H1 (cell line): ENCODE results near the gene FAM186B. TPM values are rescaled to one million over a fixed set of nuclear protein-coding genes. Genes with fewer than 3 reads are reported as not detected.

Experiments
- CTCF ChIA-PET: fragments of 300-600 bp; sonication (Branson Sonifier 250); formaldehyde crosslinking; loops from one replicate; lab custom pipeline; 2021; ENCODE audit not compliant: partially characterized antibody; lab: Charles Lee
- POLR2A ChIA-PET: fragments of 300-600 bp; sonication (Branson Sonifier 250); formaldehyde crosslinking; loops from one replicate; lab custom pipeline; 2021; ENCODE audit warnings: inconsistent platforms; ENCODE audit not compliant: partially characterized antibody; lab: Charles Lee
- DNase-seq, 2 experiments: peaks; one replicate each; pipeline versions ENCODE4 v3.0.0 to v3.0.0-alpha.2; 2010 to 2022; ENCODE audit warnings: low spot score in 2 of 2, low read depth in 1 of 2, mixed read lengths in 1 of 2
- FAIRE-seq: peaks from 2 replicates; lab custom pipeline; 2011; peaks lifted over from hg19 to GRCh38; lab: Jason Lieb, UNC
- H2AFZ ChIP-seq: 2 replicates; pipeline ENCODE4 v1.8.1; 2012; ENCODE audit warnings: low read length, inconsistent platforms
- H2AK5ac ChIP-seq: 2 replicates; pipeline ENCODE4 v1.6.1; 2013; ENCODE audit warnings: low read depth, low read length
- H2BK120ac ChIP-seq: replicated peaks from 2 replicates; pipeline ENCODE3; 2013; ENCODE audit warnings: low read depth, low read length, inconsistent platforms
- H2BK12ac ChIP-seq: 2 replicates; pipeline ENCODE4 v1.6.1; 2013; ENCODE audit warnings: low read depth, low read length
- H2BK15ac ChIP-seq: 2 replicates; pipeline ENCODE4 v1.6.1; 2013; ENCODE audit warnings: low read length
- H2BK20ac ChIP-seq: 2 replicates; pipeline ENCODE4 v1.6.1; 2013; ENCODE audit warnings: low read length
- H2BK5ac ChIP-seq: 2 replicates; pipeline ENCODE4 v1.6.1; 2013; ENCODE audit warnings: low read depth, low read length
- H3K14ac ChIP-seq: 2 replicates; pipeline ENCODE4 v1.6.1; 2013; ENCODE audit warnings: inconsistent platforms; ENCODE audit not compliant: insufficient read length
- H3K18ac ChIP-seq: 2 replicates; pipeline ENCODE4 v1.6.1; 2013; ENCODE audit warnings: low read length; ENCODE audit errors: extremely low read depth
- H3K23ac ChIP-seq: 2 replicates; pipeline ENCODE4 v1.6.1; 2013; ENCODE audit warnings: inconsistent platforms; ENCODE audit not compliant: insufficient read length
- H3K23me2 ChIP-seq: 2 replicates; pipeline ENCODE4 v1.6.1; 2013; ENCODE audit warnings: low read depth, low read length
- H3K27ac ChIP-seq: 2 replicates; pipeline ENCODE4 v1.6.1; 2011; ENCODE audit warnings: low read depth, low read length, inconsistent platforms
- H3K27me3 ChIP-seq, 4 experiments: replicated peaks in 1 of 4; 1 replicate in 1 of 4; 2 replicates in 3 of 4; pipeline versions ENCODE4 v1.6.1 to v1.8.1; 2011 to 2013; ENCODE audit warnings: low read length in 3 of 4, mild to moderate bottlenecking in 3 of 4, inconsistent platforms in 2 of 4, mixed read lengths in 2 of 4, moderate library complexity in 1 of 4; ENCODE audit not compliant: control insufficient read depth in 3 of 4, insufficient read depth in 3 of 4; ENCODE audit errors: extremely low read depth in 1 of 4
- H3K36me3 ChIP-seq, 4 experiments: 2 replicates each; pipeline versions ENCODE4 v1.6.1 to v1.8.1; 2011 to 2013; ENCODE audit warnings: mild to moderate bottlenecking in 4 of 4, low read length in 3 of 4, moderate library complexity in 2 of 4, control low read depth in 1 of 4, inconsistent platforms in 1 of 4; ENCODE audit not compliant: insufficient read depth in 4 of 4, control insufficient read depth in 2 of 4
- H3K4ac ChIP-seq: replicated peaks from 2 replicates; pipeline ENCODE3; 2013; ENCODE audit warnings: low read length, low read depth, mixed read lengths, inconsistent platforms; ENCODE audit not compliant: insufficient read length
- H3K4me1 ChIP-seq, 4 experiments: replicated peaks in 1 of 4; 1 replicate in 1 of 4; 2 replicates in 3 of 4; pipeline versions ENCODE4 v1.6.1 to v1.8.1; 2011 to 2013; ENCODE audit warnings: low read length in 3 of 4, inconsistent platforms in 2 of 4, mixed read lengths in 1 of 4; ENCODE audit not compliant: insufficient read depth in 4 of 4, control insufficient read depth in 3 of 4
- H3K4me2 ChIP-seq, 2 experiments: 2 replicates each; pipeline versions ENCODE4 v1.6.1 to v1.8.1; 2011 to 2013; ENCODE audit warnings: low read depth in 2 of 2, low read length in 2 of 2, control low read depth in 1 of 2, inconsistent platforms in 1 of 2, mild to moderate bottlenecking in 1 of 2; ENCODE audit not compliant: insufficient read depth in 1 of 2
- H3K4me3 ChIP-seq, 4 experiments: fragments of 200-600, 300-600 bp in 1 of 4; sonication (generic), shearing (Covaris generic), sonication (Bioruptor Twin) in 1 of 4; 2 replicates each; pipeline versions ENCODE4 v1.5.1 to v1.8.1; 2011 to 2016; ENCODE audit warnings: low read length in 4 of 4, low read depth in 3 of 4, control low read depth in 2 of 4, inconsistent platforms in 2 of 4, mild to moderate bottlenecking in 2 of 4, mixed read lengths in 1 of 4, moderate library complexity in 1 of 4; ENCODE audit not compliant: insufficient read depth in 2 of 4; ENCODE audit errors: extremely low read depth in 1 of 4
- H3K56ac ChIP-seq: replicated peaks from 2 replicates; pipeline ENCODE3; 2013; ENCODE audit warnings: low read depth, mild to moderate bottlenecking, mixed read lengths, low read length, inconsistent platforms; ENCODE audit not compliant: insufficient read length
- H3K79me1 ChIP-seq: 2 replicates; pipeline ENCODE4 v1.6.1; 2013; ENCODE audit warnings: low read depth, low read length, control low read depth
- H3K79me2 ChIP-seq, 2 experiments: 2 replicates each; pipeline versions ENCODE4 v1.6.1 to v1.8.1; 2012 to 2013; ENCODE audit warnings: low read length in 2 of 2, mild to moderate bottlenecking in 2 of 2, inconsistent platforms in 1 of 2; ENCODE audit not compliant: insufficient read depth in 2 of 2, control insufficient read depth in 1 of 2
- H3K9ac ChIP-seq, 4 experiments: replicated peaks in 1 of 4; 1 replicate in 1 of 4; 2 replicates in 3 of 4; pipeline versions ENCODE4 v1.6.1 to v1.8.1; 2011 to 2013; ENCODE audit warnings: low read depth in 3 of 4, low read length in 3 of 4, control low read depth in 2 of 4, mild to moderate bottlenecking in 2 of 4, moderate library complexity in 2 of 4, inconsistent platforms in 1 of 4; ENCODE audit errors: extremely low read depth in 1 of 4
- H3K9me3 ChIP-seq, 2 experiments: 2 replicates each; pipeline versions ENCODE4 v1.6.1 to v1.8.1; 2012 to 2013; ENCODE audit warnings: mild to moderate bottlenecking in 2 of 2, moderate library complexity in 2 of 2, control low read depth in 1 of 2, inconsistent platforms in 1 of 2, low read depth in 1 of 2, low read length in 1 of 2, mixed read lengths in 1 of 2; ENCODE audit not compliant: insufficient read depth in 2 of 2
- H4K20me1 ChIP-seq, 2 experiments: replicated peaks in 1 of 2; 2 replicates each; pipeline versions ENCODE3 to v1.8.1; 2011 to 2013; ENCODE audit warnings: inconsistent platforms in 2 of 2, low read length in 2 of 2, mild to moderate bottlenecking in 1 of 2; ENCODE audit not compliant: insufficient read depth in 2 of 2, control insufficient read depth in 1 of 2
- H4K5ac ChIP-seq: 2 replicates; pipeline ENCODE4 v1.6.1; 2013; ENCODE audit warnings: low read length, low read depth, mixed read lengths, inconsistent platforms; ENCODE audit not compliant: insufficient read length
- H4K8ac ChIP-seq: 2 replicates; pipeline ENCODE4 v1.8.0; 2013; ENCODE audit warnings: mild to moderate bottlenecking, moderate library complexity, low read length, inconsistent platforms; ENCODE audit not compliant: insufficient read depth; ENCODE audit errors: extremely low read depth
- H4K91ac ChIP-seq: replicated peaks from 2 replicates; pipeline ENCODE3; 2013; ENCODE audit warnings: low read length, mixed read lengths, inconsistent platforms; ENCODE audit not compliant: insufficient read length
- ATF3 ChIP-seq: IDR thresholded peaks from 2 replicates; pipeline ENCODE4 v1.6.1; 2011; ENCODE audit warnings: low read depth, mild to moderate bottlenecking, low read length; ENCODE audit not compliant: insufficient read depth
- GABPA ChIP-seq: IDR thresholded peaks from 2 replicates; pipeline ENCODE4 v1.6.1; 2011; ENCODE audit warnings: mild to moderate bottlenecking, low read length, moderate library complexity, borderline replicate concordance; ENCODE audit not compliant: insufficient read depth
- SRF ChIP-seq: IDR thresholded peaks from 2 replicates; pipeline ENCODE4 v1.6.1; 2011; ENCODE audit warnings: mild to moderate bottlenecking, low read depth, low read length, moderate library complexity
- TAF7 ChIP-seq: optimal IDR thresholded peaks from 2 replicates; pipeline ENCODE3; 2011; ENCODE audit warnings: low read depth, mild to moderate bottlenecking, inconsistent platforms, low read length, moderate library complexity, borderline replicate concordance
- ZNF274 ChIP-seq: IDR thresholded peaks from 2 replicates; pipeline ENCODE4 v1.7.0; 2012; ENCODE audit warnings: low read length, borderline replicate concordance; ENCODE audit errors: extremely low read depth
- WGBS, 2 experiments: shearing (Covaris generic) in 1 of 2; methylation state at CpG; one replicate each; pipeline versions ENCODE4 v1.1.6 to v1.1.7; 2013 to 2015; ENCODE audit warnings: low lambda C conversion rate in 2 of 2, mixed read lengths in 2 of 2, inconsistent platforms in 1 of 2, low coverage in 1 of 2, missing lambda C conversion rate in 1 of 2; ENCODE audit not compliant: insufficient replicate concordance in 2 of 2, insufficient coverage in 1 of 2, insufficient read length in 1 of 2; ENCODE audit errors: extremely low coverage in 1 of 2, missing lambda C conversion rate in 1 of 2; 5-methylcytosine and 5-hydroxymethylcytosine counted together
- polyA plus RNA-seq, 7 experiments: library from polyadenylated mRNA; depleted of rRNA in 3 of 7; stranded (reverse) in 5 of 7; unstranded in 2 of 7; fragments of >200 nt in 5 of 7; fragments of 200-250 nt in 2 of 7; gene quantifications; 1 replicate in 5 of 7; 2 replicates in 1 of 7; 4 replicates in 1 of 7; pipeline versions ENCODE4 v1.2.1 to v1.2.3, GENCODE V29; 2011 to 2013; ENCODE audit warnings: missing spikeins in 2 of 7, mixed read lengths in 2 of 7
- total RNA-seq: library from RNA; stranded (reverse); fragmentation: NEBNext Ultra II Directional; extraction: Animal tissue kit (Norgen Biotek cat#: 25700); gene quantifications from 2 replicates; pipeline ENCODE4 v1.2.1, GENCODE V29; 2021

Gene FAM186B
- total and polyA plus RNA-seq, 2 of the 8 experiments (the other 6 are each of a cell fraction or from before 2014, with no cell fraction given), result 0.12 to 0.73 TPM

GRCh38 chr12:49562233-49562632 lies 43.2 kb downstream of the FAM186B start:
- no peak overlapping the region for H3K4me2 ChIP-seq
- H3K79me2 ChIP-seq, result peaks cover 0 to 13% of the 10 kb centered on the region in 2 experiments; a peak in 2 of 4 replicates
- no peaks in the 10 kb centered on the region for H3K27me3 ChIP-seq
- no peak overlapping the region for H3K4ac ChIP-seq
- no peak overlapping the region for H4K8ac ChIP-seq
- no peak overlapping the region for H2AFZ ChIP-seq
- CTCF ChIA-PET, result interaction anchor here (0.6 to 14.0 kb wide), 5 partner anchors 9 to 203 kb away, joined by 3 to 140 read pairs (median 38); no protein-coding TSS in a partner anchor
- no peak overlapping the region for H2BK15ac ChIP-seq
- H4K20me1 ChIP-seq, result peaks cover 0 to 15% of the 10 kb centered on the region in 2 experiments
- H3K56ac ChIP-seq, result no peak overlapping the region
- no peak overlapping the region for H4K91ac ChIP-seq
- H3K23ac ChIP-seq, result no peak overlapping the region
- no peak overlapping the region for H3K18ac ChIP-seq
- peaks cover 13% of the 10 kb centered on the region for H3K79me1 ChIP-seq
- 91% methylated on average over 6 of the region's 6 CpGs; no CpG with 5 or more reads in 1 of the 2 experiments for WGBS, 2 experiments
- H3K23me2 ChIP-seq, result 0 out of 2 replicates have a peak, but pooled peaks cover 1% of the 10 kb centered on the region
- FAIRE-seq, result no peak
- H3K14ac ChIP-seq, result no peak overlapping the region
- H3K9ac ChIP-seq, result no peak overlapping the region
- H2BK5ac ChIP-seq, result no peak overlapping the region
- DNase-seq, result no peak
- H2BK120ac ChIP-seq, result no peak overlapping the region
- no peak overlapping the region for H3K4me3 ChIP-seq
- no peak overlapping the region for H4K5ac ChIP-seq
- H2BK20ac ChIP-seq, result no peak overlapping the region
- POLR2A ChIA-PET, result interaction anchor here (0.6 to 9.1 kb wide), 6 partner anchors 9 to 51 kb away, joined by 3 to 72 read pairs (median 3); no protein-coding TSS in a partner anchor
- H2AK5ac ChIP-seq, result no peak overlapping the region
- H3K4me1 ChIP-seq, result no peaks in the 10 kb centered on the region; a peak in 3 of 7 replicates
- H3K36me3 ChIP-seq, result peaks cover 26 to 65% (median 44%) of the 10 kb centered on the region in 4 experiments; a peak in 7 of 8 replicates
- no peaks in the 10 kb centered on the region for H3K9me3 ChIP-seq
- H3K27ac ChIP-seq, result no peak overlapping the region
- no peak overlapping the region for H2BK12ac ChIP-seq
- TF ChIP-seq SRF (no peak), GABPA (no peak), ATF3 (no peak), TAF7 (no peak), ZNF274 (no peak)
